AG04449 (cell line): Measurements from ENCODE around the gene CAPN3.
"Not testable (repeated sequence)": the region's sequence is repeated elsewhere in the genome, so short reads cannot be mapped to it uniquely, and the experiment has no call there.

Source experiments
- CTCF ChIA-PET: fragments of 350-600 bp; formaldehyde crosslinking; extraction: SDS; loops from one replicate; lab custom pipeline; 2021; ENCODE audit warnings: antibody characterized with exemption; lab: Yijun Ruan, JAX
- POLR2A ChIA-PET: fragments of 400-600, 350-600 bp; formaldehyde crosslinking; extraction: SDS; loops from one replicate; lab custom pipeline; 2020; ENCODE audit warnings: antibody characterized with exemption, inconsistent platforms; lab: Yijun Ruan, JAX
- DNase-seq: peaks from one replicate; pipeline ENCODE4 v3.0.0-alpha.2; 2010; ENCODE audit warnings: low read depth, low spot score
- H3K4me3 ChIP-seq: 2 replicates; pipeline ENCODE4 v1.5.1; 2011; ENCODE audit warnings: low read depth, mild to moderate bottlenecking, control low read depth, low read length
- CTCF ChIP-seq: IDR thresholded peaks from one replicate; pipeline ENCODE4 v1.5.1; 2011; ENCODE audit warnings: mild to moderate bottlenecking, moderate library complexity, low read length, control low read depth, inconsistent platforms; ENCODE audit not compliant: insufficient read depth; ENCODE audit errors: missing control alignments

CAPN3 gene

DNA sequence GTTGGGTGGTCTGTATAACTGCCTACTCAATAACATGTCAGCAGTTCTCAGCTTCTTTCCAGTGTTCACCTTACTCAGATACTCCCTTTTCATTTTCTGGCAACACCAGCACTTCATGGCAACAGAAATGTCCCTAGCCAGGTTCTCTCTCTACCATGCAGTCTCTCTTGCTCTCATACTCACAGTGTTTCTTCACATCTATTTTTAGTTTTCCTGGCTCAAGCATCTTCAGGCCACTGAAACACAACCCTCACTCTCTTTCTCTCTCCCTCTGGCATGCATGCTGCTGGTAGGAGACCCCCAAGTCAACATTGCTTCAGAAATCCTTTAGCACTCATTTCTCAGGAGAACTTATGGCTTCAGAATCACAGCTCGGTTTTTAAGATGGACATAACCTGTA lies at the start of gene CAPN3:
Gene CAPN3 (plus strand): TSS at position 253 of the 400 bp plus-strand sequence. CDS start 305 bp downstream, outside the sequence.
- TF ChIP-seq CTCF = no peak
- no peak within 1 kb of the TSS for H3K4me3 ChIP-seq
- DNase-seq = no peak
- ChIA-PET POLR2A (no interaction called here), CTCF (interaction anchor here (0.7 to 2.1 kb wide), 3 partner anchors 9 to 926 kb away, joined by 3 to 6 read pairs (median 4); no protein-coding TSS in a partner anchor)

DNA sequence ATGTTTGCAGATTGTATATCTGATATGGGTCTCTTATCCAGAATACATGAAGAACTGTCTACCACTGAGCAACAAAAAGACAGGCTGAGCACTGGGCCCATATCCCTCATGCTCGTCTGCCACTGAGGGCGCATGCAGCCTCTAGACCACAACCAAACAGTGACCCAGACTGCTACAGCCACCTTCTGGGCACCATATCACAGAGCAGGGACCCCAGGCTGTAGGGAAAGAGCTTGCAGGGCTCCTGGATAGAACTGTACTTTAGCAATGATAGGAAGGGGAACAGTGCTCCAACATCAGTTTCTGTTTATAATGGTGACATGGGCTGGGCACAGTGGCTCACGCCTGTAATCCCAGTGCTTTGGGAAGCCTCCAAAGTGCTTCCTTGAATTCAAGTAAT lies 45.8 kb upstream of the CAPN3 start:
- no peak for TF ChIP-seq CTCF
- DNase-seq = no peak
- H3K4me3 ChIP-seq = no peak overlapping the region
- POLR2A ChIA-PET = no interaction called here
- CTCF ChIA-PET = no interaction called here

DNA sequence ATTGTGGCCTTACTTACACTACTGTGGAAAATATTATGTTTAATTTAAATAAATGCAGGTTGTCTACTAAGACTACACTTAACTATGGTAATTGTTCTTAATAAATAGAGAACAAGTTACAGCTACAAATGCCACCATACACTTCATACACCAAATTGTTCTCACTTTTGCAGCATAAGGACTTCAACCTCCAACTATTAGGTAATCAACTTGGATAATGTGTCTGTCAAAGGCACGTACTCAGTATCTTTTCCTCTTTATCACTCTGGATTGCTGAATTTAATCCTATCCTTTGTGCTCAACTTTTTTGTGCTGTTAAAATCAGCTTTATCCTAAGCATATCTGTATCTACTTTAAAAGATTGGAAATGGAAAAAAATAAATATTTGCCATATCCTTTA lies 44.5 kb upstream of the CAPN3 start:
- POLR2A ChIA-PET = no interaction called here
- H3K4me3 ChIP-seq = no peak overlapping the region
- DNase-seq = no peak
- TF ChIP-seq CTCF = no peak
- CTCF ChIA-PET = no interaction called here

GRCh38 chr15:42315521-42315920 lies 43.8 kb upstream of the CAPN3 start:
- TF ChIP-seq CTCF = no peak
- no peak for DNase-seq
- POLR2A ChIA-PET = no interaction called here
- CTCF ChIA-PET = no interaction called here
- H3K4me3 ChIP-seq = no peak overlapping the region

DNA sequence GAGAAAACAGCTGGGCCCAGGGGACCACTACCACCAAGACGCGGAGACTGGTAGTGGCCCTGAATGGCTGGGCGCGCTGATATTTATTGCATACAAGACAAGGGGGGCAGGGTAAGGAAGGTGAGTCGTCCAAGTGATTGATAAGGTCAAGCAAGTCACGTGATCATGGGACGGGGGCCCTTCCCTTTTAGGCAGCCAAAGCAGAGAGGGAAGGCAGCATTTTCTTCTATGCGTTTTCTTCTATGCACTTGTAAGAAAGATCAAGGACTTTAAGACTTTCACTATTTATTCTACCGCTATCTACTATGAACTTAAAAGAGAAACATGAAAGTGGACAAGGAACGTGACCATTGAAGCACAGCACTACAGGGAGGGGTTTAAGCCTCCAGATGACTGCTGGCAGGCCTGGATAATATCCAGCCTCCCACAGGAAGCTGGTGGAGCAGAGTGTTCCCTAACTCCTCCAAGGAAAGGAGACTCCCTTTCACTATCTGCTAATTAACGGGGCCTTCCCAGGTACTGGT lies 43.0 kb upstream of the CAPN3 start:
- POLR2A ChIA-PET = not testable (repeated sequence)

DNA sequence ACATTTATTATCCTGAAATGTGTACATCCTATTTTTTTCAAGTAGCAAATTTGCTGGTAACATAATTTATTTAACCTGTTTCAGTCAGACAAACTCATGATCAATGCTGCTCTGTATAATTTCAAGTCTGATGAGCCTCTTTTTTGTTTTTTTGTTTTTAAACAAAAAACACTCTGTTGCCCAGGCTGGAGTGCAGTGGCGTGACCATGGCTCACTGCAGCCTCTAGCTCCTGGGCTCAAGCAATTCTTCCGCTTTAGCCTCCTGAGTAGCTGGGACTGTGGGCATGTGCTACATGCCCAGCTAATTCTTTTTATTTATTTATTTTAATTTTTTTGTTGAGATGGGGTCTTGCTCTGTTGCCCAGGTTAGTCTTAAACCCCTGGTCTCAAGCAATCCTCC lies 40.1 kb upstream of the CAPN3 start:
- POLR2A ChIA-PET = no interaction called here
- no peak for TF ChIP-seq CTCF
- H3K4me3 ChIP-seq = no peak overlapping the region
- no peak for DNase-seq
- CTCF ChIA-PET = no interaction called here

More for the DNA sequence above, 43.0 kb upstream of the CAPN3 start:
- DNase-seq, H3K4me3 ChIP-seq, CTCF ChIA-PET: not testable (repeated sequence)

DNA sequence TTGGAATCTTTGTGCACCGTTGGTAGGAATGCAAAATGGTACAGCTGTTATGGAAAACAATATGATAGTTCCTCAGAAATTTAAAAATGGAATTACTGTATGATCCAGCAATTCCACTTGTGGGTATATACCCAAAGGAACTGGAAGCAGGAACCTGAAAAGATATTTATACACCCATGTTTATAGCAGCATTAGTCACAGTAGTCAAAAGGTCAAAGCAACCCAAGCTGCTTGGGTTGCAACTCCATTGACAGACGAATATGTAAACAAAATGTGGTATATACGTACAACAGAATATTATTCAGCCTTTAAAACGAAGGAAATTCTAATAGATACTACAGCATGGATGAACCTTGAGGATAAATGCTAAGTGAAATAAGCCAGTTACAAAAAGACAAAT lies 35.0 kb upstream of the CAPN3 start:
- POLR2A ChIA-PET = no interaction called here
- DNase-seq = no peak
- TF ChIP-seq CTCF = no peak
- CTCF ChIA-PET = no interaction called here
- H3K4me3 ChIP-seq = no peak overlapping the region
